ENCODE results near the gene USP13.

Gene USP13

GRCh38 chr3:179694731-179695130 is 41.9 kb downstream of the USP13 start:
- TF ChIP-seq, protein P1, sequence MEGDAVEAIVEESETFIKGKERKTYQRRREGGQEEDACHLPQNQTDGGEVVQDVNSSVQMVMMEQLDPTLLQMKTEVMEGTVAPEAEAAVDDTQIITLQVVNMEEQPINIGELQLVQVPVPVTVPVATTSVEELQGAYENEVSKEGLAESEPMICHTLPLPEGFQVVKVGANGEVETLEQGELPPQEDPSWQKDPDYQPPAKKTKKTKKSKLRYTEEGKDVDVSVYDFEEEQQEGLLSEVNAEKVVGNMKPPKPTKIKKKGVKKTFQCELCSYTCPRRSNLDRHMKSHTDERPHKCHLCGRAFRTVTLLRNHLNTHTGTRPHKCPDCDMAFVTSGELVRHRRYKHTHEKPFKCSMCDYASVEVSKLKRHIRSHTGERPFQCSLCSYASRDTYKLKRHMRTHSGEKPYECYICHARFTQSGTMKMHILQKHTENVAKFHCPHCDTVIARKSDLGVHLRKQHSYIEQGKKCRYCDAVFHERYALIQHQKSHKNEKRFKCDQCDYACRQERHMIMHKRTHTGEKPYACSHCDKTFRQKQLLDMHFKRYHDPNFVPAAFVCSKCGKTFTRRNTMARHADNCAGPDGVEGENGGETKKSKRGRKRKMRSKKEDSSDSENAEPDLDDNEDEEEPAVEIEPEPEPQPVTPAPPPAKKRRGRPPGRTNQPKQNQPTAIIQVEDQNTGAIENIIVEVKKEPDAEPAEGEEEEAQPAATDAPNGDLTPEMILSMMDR (IDR thresholded peaks at IDR 0.05) = no peak

GRCh38 chr3:179695672-179696313 is 43.0 kb downstream of the USP13 start:
- TF ChIP-seq, protein P1 (IDR thresholded peaks at IDR 0.05) = no peak

- TF ChIP-seq, protein P1 (IDR thresholded peaks at IDR 0.05) = no peak
Observed at GRCh38 chr3:179697736-179698332, 45.0 kb downstream of the USP13 start.

DNA sequence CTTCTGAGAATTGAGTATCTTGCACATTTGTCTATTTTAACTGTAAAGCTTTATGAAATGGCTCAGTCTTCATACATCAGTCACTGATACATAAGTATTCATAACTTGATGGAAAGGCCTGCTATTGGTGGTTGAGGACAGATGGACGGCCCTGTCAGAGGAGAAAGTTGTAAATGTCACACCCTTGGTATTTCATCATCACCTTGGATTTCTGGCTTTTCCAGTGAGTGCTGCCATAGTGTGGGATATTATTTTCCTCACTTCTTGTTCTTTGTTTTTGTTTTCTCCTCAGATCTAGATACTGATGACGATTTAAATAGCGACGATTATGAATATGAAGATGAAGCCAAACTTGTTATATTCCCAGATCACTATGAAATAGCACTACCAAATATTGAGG is 47.9 kb downstream of the USP13 start:
- TF ChIP-seq, protein P1 (IDR thresholded peaks at IDR 0.05) = no peak

DNA sequence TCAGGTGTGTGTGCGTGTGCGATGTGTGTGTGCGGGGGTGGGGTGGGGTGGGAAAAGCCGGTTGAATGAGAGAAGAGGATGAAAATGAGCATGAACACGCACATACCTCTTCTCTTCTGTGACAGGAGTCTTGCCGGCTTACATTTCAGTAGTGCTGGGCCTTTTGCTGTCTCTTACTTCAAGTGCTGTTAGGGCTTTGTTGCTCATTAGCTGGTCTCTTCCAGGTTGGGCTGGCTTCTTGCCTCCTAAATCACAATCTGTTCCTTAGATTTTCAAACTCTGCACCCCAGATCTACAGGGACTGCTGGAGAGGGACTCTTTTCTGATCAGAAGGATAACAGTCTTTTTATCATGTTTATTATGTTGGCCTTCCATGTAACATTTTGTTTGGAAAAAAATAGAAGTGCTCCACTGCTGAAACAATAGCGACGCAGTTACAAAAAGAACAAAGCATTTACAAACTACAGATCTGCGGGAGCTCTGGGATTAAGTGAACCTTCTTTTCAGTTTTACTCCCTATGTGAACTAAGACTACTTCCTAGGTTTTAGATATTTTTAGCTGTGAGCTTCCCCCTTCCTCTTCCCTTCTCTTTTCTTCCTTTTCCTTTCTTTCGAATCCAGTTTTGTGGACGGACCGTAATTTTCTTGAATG is 48.5 kb downstream of the USP13 start:
- TF ChIP-seq, protein P1 (IDR thresholded peaks at IDR 0.05) = no peak

DNA sequence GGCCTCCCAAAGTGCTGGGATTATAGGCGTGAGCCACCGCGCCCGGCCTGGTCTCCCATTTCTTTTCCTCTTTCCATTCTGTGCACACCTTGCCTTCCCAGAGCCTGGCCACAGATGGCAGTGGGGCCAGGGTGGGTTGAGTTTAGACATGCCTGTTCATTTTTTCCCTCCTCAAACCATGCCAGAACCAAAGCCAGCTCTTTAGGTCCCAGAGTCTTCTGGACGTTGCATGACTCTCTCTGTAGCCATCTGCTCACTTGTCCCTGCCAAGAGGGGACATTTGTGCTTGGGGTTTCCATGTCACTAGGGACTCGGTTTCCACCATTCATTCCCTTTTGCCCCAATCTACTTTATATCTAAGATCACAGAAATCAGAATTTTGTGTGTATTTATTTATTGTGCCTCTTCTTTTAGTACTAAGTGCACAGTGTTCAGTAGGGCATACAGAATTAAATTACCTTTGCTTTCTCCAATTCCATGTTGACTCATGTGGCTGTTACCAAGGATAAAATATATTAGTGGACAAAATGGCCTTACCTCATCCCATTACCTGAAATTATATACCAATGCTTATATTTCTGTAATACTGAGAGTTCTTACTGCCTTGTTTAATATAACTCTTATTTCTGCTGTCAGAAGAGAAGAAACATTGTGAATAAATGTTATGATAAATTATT is 49.6 kb downstream of the USP13 start:
- TF ChIP-seq, protein P1 (IDR thresholded peaks at IDR 0.05) = no peak

GRCh38 chr3:179703816-179704215 is 51.0 kb downstream of the USP13 start:
- TF ChIP-seq, protein P1 (IDR thresholded peaks at IDR 0.05) = no peak

Data from LNCAP (cell line).